Diencephalon (tissue), 1 donor: ENCODE results near the gene BTBD1. TPM values are rescaled to one million over a fixed set of nuclear protein-coding genes. Genes with fewer than 3 reads are reported as not detected.

Experiments
- small RNA-seq: library from RNA; depleted of rRNA; stranded (forward); fragments of <200 nt; gene quantifications from one replicate; pipeline ENCODE3, GENCODE V24; 2014
- total RNA-seq: library from RNA; depleted of rRNA; stranded (reverse); fragments of >200 nt; gene quantifications from one replicate; pipeline ENCODE4 v1.2.3, GENCODE V29; 2014

Gene BTBD1
- total RNA-seq = 130 TPM

DNA sequence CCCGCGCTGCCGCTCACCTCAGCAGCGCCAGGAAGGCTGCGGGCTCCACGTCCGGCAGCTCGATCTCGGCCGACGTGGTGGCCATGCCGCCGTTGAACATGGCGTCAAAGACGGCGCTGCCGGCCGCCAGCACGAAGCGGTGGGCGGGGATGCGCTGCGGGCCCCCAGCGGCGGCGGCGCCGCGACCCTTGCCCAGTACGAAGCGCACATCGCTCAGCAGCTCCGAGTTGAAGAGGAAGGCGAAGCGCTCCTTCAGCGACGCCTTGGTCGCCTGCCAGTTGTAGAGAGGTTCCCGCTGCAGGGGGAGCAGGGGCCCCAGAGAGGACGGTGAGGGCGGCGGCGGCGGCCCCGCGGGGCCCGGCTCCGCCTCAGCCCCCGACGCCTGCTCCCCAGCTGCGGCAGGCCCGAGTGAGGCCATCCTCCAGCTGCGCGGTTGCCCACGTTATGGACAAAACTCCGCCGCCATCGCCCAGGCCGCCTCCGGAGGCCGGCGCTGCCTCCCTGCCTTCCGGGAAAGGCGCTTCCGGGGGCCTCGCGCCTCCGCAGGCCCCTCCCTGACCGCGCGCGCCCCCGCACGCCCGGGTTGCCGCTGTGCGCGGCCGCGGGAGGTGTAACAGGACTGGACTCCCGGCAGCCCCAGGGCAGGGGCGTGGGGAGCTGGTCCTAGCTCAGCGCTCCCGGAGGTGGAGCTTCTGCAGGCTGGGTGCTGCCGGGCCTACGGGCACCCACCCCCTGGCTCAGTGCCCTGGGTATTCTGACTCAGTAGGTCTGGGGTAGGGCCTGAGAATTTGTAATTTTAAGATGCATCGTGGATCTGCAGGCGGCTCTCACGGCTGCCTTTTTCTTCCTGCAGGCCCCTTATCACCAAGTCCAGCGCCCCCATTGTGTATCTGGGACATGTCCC, at the start of gene BTBD1:
Gene BTBD1, minus strand, starts transcription at position 519 of the 904 bp plus-strand sequence. Its CDS starts 101 bp downstream, at position 418.

DNA sequence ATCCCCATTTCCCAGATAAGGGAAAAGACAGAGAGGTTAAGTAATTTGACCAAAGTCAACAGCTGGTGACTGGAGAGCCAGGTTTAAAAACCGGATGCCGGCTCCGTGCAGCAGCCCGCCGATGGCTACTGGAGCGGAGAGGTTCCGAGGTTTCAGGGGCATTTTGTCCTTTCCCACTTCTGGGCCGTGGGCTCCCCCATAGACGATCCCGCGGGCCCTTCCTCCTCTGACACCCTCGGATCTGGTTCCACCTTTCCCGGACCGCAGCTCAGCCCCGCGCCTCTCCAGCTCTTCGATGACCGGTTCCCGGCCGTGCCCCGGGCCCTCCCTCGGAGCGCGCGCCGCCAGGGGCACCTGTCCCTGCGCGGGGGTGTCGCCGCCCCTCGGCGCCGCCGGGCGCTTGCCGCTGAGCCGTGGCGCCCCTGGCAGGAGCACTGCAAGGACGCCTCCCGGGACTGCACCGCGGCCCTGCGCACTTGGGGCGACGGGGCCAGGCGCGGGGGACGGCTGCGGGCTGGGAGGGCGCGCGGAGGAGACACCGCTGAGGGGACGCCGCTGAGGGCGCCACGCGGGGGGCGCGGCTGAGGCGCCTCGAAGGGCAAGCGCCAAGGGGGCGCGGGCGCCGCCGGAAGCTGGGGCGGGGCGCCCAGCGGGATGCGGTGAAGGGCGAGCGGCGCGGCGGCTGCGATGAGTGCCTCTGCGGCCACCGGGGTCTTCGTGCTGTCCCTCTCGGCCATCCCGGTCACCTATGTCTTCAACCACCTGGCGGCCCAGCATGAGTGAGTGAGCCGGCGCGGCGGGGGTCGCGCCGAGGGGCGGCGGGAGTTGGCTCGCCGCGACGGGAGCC, 40.2 kb upstream of the BTBD1 start, which contains the start of gene TM6SF1:
Gene TM6SF1, plus strand, starts transcription at position 652 of the 847 bp plus-strand sequence. Its CDS starts 36 bp downstream, at position 688.

DNA sequence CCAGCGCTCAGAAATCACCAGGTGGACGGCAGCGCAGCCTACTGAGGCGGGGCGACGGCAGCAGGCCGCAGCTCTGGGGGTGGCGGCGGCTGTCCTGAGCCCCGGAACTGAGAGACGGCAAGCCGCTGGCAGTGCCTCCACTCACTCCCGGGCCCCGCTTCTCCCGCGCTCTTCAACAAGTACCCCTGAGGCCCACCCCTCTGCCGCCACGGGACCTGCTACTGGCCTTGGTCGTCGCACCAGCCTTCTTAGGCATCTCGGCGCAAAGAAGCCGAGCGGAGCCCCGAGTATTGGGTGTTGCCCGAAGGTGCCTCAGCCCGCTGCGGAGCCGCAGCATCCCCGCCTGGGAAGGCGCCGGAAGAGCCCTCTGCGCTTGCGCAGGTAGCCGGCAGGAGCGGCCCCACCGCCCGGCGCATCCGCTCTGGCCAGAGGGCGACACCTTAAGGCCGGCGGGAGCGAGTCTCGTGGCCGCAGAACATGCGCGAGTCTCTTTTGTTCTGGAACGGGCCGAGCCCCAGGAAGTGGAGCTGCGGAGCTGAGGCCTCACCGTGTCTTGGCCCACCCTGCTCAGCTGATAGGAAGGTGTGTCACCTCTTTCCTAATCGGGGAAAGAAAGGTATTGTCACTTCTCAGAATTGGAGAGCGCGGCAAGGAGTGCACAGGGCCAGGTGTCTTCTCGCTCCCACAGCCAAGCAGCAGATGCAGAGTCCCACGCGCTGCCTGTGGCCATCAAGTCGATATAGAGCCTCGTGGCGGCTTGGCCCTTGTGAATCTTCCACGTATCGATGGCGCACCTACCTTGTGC, 55.6 kb downstream of the BTBD1 start, which contains the start of gene C15orf40:
Gene C15orf40, minus strand, starts transcription at position 369 of the 805 bp plus-strand sequence. Its CDS starts 32 bp downstream, at position 337.

DNA sequence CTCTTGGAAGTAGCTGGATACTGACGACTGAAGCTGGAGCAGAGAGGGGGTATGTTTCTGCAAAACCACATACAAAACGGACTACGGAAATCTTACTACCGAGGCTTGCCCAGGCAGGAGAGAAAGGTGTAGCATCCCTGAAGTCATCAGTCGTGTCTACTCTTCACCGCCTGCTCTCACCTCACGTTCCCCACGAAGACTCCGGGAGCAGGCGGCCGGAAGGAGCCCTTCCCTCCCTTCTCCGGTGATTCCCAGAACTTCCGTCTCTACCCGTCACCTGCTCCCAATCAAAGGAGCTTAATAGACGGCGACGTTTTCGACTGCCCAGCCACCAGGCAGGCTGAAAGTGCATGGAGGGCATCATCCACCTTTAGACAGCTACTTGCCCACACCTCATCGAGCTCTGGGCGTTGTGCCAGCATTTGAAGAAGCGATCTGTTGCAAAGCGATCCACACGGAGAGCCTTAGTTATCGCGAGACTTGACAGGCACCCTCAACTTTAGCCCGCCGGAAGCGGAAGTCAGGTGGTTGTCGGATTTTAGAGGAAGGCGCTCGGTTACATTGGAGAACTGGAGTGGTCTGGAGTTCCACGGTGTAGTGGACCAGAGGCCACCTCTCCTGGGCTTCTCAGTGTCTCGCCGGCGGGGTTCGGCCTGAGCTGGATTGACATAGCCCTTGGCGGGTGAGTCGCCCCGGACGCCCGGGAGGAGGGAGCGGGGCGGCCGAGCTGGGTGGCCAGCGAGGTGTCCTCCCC, 81.2 kb downstream of the BTBD1 start, which contains the start of gene RAMAC:
Gene RAMAC, plus strand, starts transcription at position 523 of the 754 bp plus-strand sequence. CDS start 2,809 bp downstream, outside the sequence.

Small RNAs within 50 kb of the gene (small RNA-seq; reads per million reads assigned to genes)
- not detected for gene MIR4515

Other genes starting within 250 kb of the BTBD1 start
- 86.0 TPM for gene HOMER2, start 114.5 kb downstream of the BTBD1 start, total RNA-seq
- gene RAMAC, start 81.0 kb downstream of the BTBD1 start, total RNA-seq = 40.4 TPM
- gene C15orf40, start 55.6 kb downstream of the BTBD1 start, total RNA-seq = 13.8 TPM
- gene TM6SF1, start 40.4 kb upstream of the BTBD1 start, total RNA-seq = 5.8 TPM
- gene HDGFL3, start 140.6 kb upstream of the BTBD1 start, total RNA-seq = 111 TPM
- gene BNC1, start 217.4 kb upstream of the BTBD1 start, total RNA-seq = not detected